Cardiac fibroblast (primary cell): ENCODE measurements around the gene CFAP99.

Source experiments
- DNase-seq, 2 donors: peaks; one replicate each; pipeline versions ENCODE4 v3.0.0 to v3.0.0-alpha.2; 2010; ENCODE audit warnings: low read depth in 2 of 2
- H3K4me3 ChIP-seq, 2 donors: replicated peaks in 1 of 2; 1 replicate in 1 of 2; 2 replicates in 1 of 2; pipeline ENCODE4 v1.5.1; 2011; ENCODE audit warnings: low read depth in 2 of 2, low read length in 2 of 2, mild to moderate bottlenecking in 2 of 2, moderate library complexity in 1 of 2
- TF ChIP-seq, protein P1 (sequence below): IDR thresholded peaks from one replicate; pipeline ENCODE4 v1.5.1; 2011; ENCODE audit warnings: low read depth, mild to moderate bottlenecking, low read length, inconsistent platforms

The CFAP99 gene

DNA sequence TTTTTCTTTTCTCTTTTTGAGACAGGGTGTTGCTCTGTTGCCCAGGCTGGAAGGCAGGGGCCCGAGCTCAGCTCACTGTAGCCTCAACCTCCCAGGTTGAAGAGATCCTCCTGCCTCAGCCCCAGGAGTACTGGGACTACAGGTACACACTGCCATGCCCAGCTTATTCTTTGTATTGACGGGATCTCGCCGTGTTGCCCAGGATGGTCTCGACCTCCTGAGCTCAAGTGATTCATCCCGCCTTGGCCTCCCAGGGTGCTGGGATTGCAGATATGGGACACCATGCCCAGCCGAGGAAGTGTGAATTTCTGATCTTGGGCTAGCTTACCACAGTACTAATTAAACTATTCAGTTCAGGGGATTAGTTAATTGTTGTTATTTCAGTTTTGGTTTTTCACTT lies 89.1 kb downstream of the CFAP99 start:
- no peak for DNase-seq
- H3K4me3 ChIP-seq, result no peak overlapping the region
- TF ChIP-seq, protein P1, sequence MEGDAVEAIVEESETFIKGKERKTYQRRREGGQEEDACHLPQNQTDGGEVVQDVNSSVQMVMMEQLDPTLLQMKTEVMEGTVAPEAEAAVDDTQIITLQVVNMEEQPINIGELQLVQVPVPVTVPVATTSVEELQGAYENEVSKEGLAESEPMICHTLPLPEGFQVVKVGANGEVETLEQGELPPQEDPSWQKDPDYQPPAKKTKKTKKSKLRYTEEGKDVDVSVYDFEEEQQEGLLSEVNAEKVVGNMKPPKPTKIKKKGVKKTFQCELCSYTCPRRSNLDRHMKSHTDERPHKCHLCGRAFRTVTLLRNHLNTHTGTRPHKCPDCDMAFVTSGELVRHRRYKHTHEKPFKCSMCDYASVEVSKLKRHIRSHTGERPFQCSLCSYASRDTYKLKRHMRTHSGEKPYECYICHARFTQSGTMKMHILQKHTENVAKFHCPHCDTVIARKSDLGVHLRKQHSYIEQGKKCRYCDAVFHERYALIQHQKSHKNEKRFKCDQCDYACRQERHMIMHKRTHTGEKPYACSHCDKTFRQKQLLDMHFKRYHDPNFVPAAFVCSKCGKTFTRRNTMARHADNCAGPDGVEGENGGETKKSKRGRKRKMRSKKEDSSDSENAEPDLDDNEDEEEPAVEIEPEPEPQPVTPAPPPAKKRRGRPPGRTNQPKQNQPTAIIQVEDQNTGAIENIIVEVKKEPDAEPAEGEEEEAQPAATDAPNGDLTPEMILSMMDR, result no peak

DNA sequence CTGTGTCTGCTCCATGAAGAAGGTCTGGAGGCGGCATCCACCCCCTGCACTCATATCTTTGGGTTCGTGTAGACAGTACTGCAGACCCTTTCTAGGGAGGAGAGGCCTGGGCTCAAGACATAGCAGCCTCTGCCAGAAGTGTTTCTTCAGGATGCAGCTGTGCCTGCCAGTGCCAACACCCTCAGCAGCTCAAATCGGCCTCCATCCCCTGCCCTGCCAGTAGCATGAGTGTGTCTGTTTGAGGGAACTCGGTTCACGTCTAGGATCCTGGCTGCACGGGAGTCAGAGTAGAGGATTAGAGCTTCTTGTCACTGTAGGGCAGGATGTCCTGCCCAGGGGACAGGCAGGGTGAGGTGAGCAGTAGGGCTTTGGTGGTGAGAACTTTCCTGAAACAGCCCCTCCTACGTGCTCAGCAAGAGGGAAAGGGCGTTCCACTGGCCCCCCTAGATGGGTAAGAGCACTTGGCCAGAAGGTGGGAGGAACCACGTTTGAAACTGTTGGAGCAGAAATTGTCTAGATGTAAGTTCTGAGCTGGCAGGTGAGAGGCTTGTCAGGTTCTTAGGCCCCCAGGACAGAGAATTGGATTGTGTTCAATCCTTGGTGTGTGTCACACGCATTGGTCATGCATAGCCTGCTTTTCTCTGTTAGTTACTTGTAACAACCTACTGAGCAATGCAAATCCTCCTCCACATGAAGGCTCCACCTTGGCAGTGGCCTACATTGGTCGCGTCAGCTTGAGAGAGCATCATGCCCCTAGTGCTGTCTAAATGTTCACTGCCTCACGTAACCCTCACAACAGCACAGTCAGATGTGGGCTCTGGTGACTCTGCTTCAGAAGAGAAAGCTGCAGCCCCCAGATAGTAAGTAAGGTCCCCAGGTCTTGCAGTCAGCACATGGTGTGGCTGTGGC lies 91.8 kb downstream of the CFAP99 start:
- no peak for DNase-seq
- H3K4me3 ChIP-seq, result no peak overlapping the region
- TF ChIP-seq, protein P1, result no peak

DNA sequence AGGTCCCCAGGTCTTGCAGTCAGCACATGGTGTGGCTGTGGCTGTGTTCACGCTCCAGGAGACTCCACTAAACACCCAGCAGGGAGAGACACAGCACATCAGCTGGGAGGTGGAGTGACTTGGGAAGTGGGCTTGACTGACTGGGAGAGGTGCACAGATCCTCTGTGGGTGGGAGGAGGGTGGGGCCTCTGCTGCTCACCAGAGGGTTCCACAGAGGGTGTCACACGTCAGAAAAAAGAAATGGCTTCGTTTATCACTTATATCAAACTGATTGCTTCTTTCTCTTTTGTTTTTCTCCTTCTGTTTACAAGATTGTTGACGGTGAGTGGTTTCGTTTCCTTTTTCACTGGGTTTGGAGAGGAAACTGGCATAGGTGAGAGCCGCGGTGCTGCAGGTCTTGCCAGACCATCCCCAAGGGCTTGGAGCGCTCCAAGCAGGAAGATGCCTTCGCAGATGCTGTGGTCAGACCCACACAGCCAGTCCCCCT lies 92.9 kb downstream of the CFAP99 start:
- TF ChIP-seq, protein P1, result no peak
- DNase-seq, result no peak
- no peak overlapping the region for H3K4me3 ChIP-seq
